KMS-11 (cell line): ENCODE data around the gene LMNA.

Experiments
- H2AFZ ChIP-seq: fragments of 200-600 bp; sonication (generic); 2 replicates; pipeline ENCODE4 v1.6.1; 2016; ENCODE audit warnings: antibody characterized with exemption, mixed run types, low read depth
- H3K27ac ChIP-seq: fragments of 200-600 bp; sonication (generic); 2 replicates; pipeline ENCODE4 v1.6.1; 2016; ENCODE audit warnings: mild to moderate bottlenecking, mixed run types
- H3K27me3 ChIP-seq: fragments of 200-600 bp; sonication (generic); 2 replicates; pipeline ENCODE4 v1.6.1; 2017; ENCODE audit warnings: mild to moderate bottlenecking, low read depth, mixed run types, moderate library complexity; ENCODE audit not compliant: insufficient read depth
- H3K36me3 ChIP-seq: fragments of 200-600 bp; sonication (generic); 2 replicates; pipeline ENCODE4 v1.6.1; 2017; ENCODE audit warnings: mild to moderate bottlenecking, mixed run types; ENCODE audit not compliant: insufficient read depth
- H3K4me1 ChIP-seq: fragments of 200-600 bp; sonication (generic); 2 replicates; pipeline ENCODE4 v1.6.1; 2016; ENCODE audit warnings: mild to moderate bottlenecking, low read depth, mixed run types; ENCODE audit not compliant: poor library complexity, severe bottlenecking
- H3K4me2 ChIP-seq: fragments of 200-600 bp; sonication (generic); 2 replicates; pipeline ENCODE4 v1.7.0; 2016; ENCODE audit warnings: mild to moderate bottlenecking, mixed run types
- H3K4me3 ChIP-seq: fragments of 200-600 bp; sonication (generic); IDR thresholded peaks from 2 replicates; pipeline ENCODE4 v1.6.1; 2017; ENCODE audit warnings: low read depth, low read length, mixed read lengths; ENCODE audit not compliant: insufficient read depth
- H3K79me2 ChIP-seq: fragments of 200-600 bp; sonication (generic); 2 replicates; pipeline ENCODE4 v1.6.1; 2016; ENCODE audit warnings: low read depth, mixed run types; ENCODE audit not compliant: insufficient read depth
- H3K9ac ChIP-seq: fragments of 200-600 bp; sonication (generic); 2 replicates; pipeline ENCODE4 v1.6.1; 2016; ENCODE audit warnings: mild to moderate bottlenecking, mixed run types
- H4K20me1 ChIP-seq: fragments of 200-600 bp; sonication (generic); 2 replicates; pipeline ENCODE4 v1.6.1; 2016; ENCODE audit warnings: mild to moderate bottlenecking, mixed run types; ENCODE audit not compliant: insufficient read depth
- TF ChIP-seq, protein P1 (sequence below): fragments of 200-600 bp; sonication (generic); conservative IDR thresholded peaks from 2 replicates; pipeline ENCODE4 v1.6.1; 2017; ENCODE audit warnings: low read depth, mild to moderate bottlenecking, antibody characterized with exemption, low read length, moderate library complexity, mixed read lengths

Gene LMNA

DNA sequence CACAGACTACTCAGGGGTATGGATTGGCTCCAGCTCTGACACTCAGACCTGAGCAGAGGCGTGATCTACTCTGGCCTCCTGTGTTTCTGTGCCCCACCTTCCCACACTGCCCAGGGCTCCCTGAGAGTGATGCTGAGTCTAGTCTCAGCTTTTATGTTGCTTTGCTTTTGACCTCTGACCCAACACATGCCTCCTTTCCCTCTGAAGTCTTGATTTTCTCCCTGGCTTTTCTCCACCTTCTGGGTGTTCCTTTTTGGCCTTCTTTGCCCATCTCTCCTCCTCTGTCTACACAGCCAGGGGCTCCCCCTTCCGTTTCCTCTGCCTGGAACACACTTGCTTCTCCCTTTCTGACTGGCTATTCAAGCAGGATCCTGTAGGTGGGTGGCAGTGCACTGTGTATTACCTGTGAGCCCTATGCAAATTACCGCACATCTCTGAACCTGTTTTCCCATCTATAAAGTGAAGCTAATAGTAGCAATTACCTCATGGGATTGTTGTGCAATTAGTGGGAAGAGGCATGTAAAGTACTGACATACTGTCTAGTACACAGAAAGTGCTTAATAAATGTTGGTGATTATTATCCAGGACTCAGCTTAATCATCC is 18.5 kb upstream of the LMNA start:
- TF ChIP-seq, protein P1, sequence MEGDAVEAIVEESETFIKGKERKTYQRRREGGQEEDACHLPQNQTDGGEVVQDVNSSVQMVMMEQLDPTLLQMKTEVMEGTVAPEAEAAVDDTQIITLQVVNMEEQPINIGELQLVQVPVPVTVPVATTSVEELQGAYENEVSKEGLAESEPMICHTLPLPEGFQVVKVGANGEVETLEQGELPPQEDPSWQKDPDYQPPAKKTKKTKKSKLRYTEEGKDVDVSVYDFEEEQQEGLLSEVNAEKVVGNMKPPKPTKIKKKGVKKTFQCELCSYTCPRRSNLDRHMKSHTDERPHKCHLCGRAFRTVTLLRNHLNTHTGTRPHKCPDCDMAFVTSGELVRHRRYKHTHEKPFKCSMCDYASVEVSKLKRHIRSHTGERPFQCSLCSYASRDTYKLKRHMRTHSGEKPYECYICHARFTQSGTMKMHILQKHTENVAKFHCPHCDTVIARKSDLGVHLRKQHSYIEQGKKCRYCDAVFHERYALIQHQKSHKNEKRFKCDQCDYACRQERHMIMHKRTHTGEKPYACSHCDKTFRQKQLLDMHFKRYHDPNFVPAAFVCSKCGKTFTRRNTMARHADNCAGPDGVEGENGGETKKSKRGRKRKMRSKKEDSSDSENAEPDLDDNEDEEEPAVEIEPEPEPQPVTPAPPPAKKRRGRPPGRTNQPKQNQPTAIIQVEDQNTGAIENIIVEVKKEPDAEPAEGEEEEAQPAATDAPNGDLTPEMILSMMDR: no peak
- no peaks in the 10 kb centered on the region for H3K79me2 ChIP-seq
- H3K4me1 ChIP-seq: peaks cover 48% of the 10 kb centered on the region
- H4K20me1 ChIP-seq: no peaks in the 10 kb centered on the region
- peak overlapping the region; percentile 97 for H3K4me2 ChIP-seq
- no peak overlapping the region for H3K4me3 ChIP-seq
- no peaks in the 10 kb centered on the region for H3K27me3 ChIP-seq
- H3K9ac ChIP-seq: no peak overlapping the region; the same call in 1 of the 2 replicates
- no peaks in the 10 kb centered on the region for H3K36me3 ChIP-seq
- peak overlapping the region; percentile 66 for H2AFZ ChIP-seq
- peak overlapping the region; percentile 76 for H3K27ac ChIP-seq

DNA sequence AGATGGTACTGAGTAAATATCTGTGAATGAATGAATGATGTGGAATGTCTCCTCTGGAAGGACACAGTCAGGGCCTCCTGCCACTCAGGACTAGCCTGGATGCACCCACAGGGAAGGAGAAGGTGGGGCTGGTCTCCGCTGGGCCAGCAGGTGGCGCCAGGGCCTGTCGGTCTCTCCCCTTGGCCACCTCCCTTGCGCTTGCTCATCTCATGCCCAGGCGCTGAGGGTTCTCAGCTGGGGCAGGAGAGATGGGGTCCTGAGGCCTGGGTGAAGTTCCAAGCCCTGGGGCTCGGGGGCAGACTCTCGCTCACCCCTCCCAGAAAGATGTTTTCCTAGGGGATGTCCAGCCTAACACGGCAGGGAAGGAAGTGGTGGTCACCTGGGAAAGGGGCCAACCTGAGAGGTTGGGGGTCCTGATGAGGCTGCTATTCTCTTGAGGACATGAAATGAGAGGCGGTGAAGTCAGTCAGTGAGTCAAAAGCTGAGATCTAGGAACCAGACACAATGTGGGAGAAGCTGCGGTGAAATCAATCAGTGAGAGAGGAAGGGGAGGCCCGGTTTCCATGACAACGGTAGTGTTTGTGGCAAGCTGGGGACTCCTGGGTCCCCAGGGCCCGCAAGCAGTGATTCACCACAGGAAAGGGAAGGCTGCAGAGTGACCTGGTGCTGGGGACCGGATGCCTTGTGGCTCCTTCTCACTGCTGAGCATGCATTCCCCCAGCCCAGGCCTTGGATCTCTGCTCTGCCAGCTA is 17.7 kb upstream of the LMNA start:
- peaks cover 46% of the 10 kb centered on the region for H3K4me1 ChIP-seq

DNA sequence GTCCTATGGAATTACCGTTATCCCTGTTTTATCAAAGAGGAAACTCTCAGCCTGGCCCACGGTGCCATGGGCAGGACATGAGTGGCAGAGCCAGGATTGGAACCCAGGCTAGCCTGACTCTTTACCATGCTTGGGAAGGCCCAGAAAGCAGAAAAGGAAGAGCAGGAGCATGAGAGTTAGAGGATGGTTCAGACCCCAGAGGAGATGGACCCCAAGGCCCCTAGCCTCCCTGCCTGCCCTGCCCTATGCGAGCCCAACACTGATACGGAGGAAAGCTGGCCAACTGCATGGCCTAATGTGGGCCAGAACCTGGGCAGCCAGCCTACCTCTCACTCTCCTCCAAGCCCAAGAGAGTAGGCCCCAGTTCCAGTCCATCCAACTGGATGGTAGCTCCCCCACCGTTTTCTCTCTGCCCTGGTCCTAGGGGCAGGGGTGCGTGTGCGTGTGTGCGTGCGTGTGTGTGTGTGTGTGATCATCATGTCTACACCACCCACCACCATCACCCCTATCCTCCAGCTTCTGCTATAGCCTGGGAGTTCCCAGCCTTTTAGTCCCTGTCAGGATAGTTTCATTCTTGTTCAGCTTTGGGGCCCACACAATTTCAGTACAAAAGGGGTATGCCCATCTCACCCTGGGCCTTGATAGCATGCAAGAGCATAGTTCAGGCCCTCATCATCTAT is 16.9 kb upstream of the LMNA start:
- no peaks in the 10 kb centered on the region for H4K20me1 ChIP-seq
- H3K4me3 ChIP-seq: no peak overlapping the region
- peak overlapping the region; percentile 97 for H3K4me2 ChIP-seq
- H3K27me3 ChIP-seq: no peaks in the 10 kb centered on the region
- H3K4me1 ChIP-seq: peaks cover 46% of the 10 kb centered on the region
- H3K9ac ChIP-seq: peak overlapping the region; percentile 53; the same call in 1 of the 2 replicates
- peak overlapping the region; percentile 76 for H3K27ac ChIP-seq
- H2AFZ ChIP-seq: peak overlapping the region; percentile 66; the same call in 1 of the 2 replicates
- H3K36me3 ChIP-seq: no peaks in the 10 kb centered on the region
- H3K79me2 ChIP-seq: no peaks in the 10 kb centered on the region
- TF ChIP-seq, protein P1: no peak

More for the DNA sequence above, 17.7 kb upstream of the LMNA start:
- Histone ChIP-seq H3K4me3 (peak overlapping the region; percentile 99), H3K9ac (peak overlapping the region; percentile 53), H3K27me3 (no peaks in the 10 kb centered on the region), H3K27ac (peak overlapping the region; percentile 76), H3K79me2 (no peaks in the 10 kb centered on the region), H3K4me2 (peak overlapping the region; percentile 97), H4K20me1 (no peaks in the 10 kb centered on the region), H3K36me3 (no peaks in the 10 kb centered on the region), H2AFZ (peak overlapping the region; percentile 66)
- TF ChIP-seq, protein P1: peak; percentile 100

DNA sequence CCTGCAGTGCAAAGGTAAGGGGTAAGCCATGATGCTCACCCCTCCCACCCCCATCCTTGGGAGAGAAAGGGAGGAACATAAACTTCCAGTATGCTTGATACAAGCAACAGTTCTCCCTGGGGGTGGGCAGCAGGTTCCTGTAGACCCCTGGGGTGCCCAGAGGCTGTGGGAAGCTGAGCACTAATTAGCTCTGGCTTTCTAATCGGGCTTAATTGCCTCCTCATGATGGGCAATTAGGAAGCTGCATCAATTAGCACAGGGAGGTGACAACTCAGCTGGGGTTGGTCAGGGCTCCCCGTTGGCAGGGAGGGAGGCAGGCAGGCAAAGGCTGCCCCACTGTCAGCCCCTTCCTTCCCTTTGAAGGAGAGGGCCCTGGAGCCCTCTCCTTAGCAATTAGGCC is 15.7 kb upstream of the LMNA start:
- Histone ChIP-seq H3K79me2 (no peaks in the 10 kb centered on the region), H3K4me1 (peaks cover 53% of the 10 kb centered on the region), H3K4me3 (no peak overlapping the region), H4K20me1 (no peaks in the 10 kb centered on the region), H3K27me3 (no peaks in the 10 kb centered on the region), H2AFZ (no peak overlapping the region), H3K27ac (peak overlapping the region; percentile 2; the same call in 1 of the 2 replicates), H3K36me3 (no peaks in the 10 kb centered on the region), H3K9ac (no peak overlapping the region), H3K4me2 (no peak overlapping the region)
- TF ChIP-seq, protein P1: no peak
